GM19193 (cell line): Measurements from ENCODE around the gene CYP21A2.

ENCODE experiments used
- POLR2A ChIP-seq: IDR thresholded peaks from 4 replicates; pipeline ENCODE4 v1.6.1; 2011; ENCODE audit not compliant: insufficient read depth, insufficient read length; ENCODE audit errors: extremely low read depth

Gene CYP21A2

GRCh38 chr6:32069460-32069859 lies 31.2 kb downstream of the CYP21A2 start:
- TF ChIP-seq POLR2A = no peak

DNA sequence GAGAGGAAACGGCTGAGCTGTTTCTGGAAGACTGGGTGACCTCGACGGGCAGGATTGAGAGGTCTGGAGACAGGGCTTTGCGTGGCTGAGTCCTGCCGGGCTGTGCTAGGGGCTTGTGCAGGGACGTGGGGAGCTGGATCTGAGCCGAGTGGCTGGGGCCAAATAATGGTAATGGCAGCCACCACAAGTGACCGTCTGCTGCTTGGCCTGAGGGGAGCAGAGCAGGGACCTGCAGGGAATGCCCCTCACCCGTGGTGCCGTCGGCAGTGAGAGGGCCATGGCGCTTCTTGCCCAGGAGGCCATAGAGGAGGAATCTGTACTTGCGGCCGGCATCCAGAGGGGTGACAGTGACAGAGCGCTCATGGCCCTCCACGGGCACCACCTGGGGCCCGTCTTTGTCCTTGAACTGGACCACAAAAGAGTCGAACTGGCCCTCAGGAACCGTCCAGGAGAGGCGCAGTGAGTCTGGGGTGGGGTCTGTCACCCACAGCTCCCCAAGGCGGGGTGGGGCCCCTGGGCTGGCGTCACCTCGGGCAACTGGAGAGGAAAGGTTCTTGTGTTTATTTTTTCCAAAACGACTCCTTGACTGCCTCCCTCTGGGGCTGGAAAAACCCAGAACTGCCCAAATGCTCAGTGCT lies 31.8 kb downstream of the CYP21A2 start:
- no peak for TF ChIP-seq POLR2A

DNA sequence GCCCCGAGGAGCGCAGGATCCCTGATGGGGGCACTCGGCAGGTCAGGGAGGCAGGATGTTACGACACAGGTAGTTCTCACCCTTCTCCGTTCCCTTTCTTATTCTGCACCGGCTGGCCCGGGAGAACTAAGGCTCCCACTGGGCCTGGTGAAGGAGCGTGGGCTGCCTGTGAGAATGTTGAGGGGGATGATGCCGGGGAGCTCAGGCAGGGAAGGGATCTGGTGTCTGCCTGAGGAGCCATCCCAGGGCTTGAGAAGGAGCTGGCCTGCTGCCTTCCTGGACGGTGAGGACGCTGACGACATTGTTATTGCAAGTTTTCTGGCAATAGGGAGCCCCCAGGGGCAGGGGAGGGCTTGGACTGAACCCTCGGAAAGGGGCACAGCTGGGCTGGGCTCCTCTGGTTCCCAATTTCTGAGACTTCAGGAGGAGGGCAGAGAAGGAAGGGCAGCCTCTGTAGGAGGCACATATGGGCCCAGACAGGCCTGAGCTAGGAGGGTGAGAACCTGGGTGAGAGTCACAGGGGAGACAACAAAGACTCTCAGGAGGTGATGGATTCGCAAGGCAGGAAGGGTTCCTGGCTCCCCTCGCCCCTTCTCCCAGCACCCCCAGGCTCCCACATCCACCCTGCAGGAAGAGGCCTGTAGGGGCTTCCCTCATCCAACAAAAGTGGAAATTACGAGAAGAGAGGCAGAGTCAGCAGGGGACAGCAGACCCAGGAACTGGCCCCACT lies 32.8 kb downstream of the CYP21A2 start:
- no peak for TF ChIP-seq POLR2A

DNA sequence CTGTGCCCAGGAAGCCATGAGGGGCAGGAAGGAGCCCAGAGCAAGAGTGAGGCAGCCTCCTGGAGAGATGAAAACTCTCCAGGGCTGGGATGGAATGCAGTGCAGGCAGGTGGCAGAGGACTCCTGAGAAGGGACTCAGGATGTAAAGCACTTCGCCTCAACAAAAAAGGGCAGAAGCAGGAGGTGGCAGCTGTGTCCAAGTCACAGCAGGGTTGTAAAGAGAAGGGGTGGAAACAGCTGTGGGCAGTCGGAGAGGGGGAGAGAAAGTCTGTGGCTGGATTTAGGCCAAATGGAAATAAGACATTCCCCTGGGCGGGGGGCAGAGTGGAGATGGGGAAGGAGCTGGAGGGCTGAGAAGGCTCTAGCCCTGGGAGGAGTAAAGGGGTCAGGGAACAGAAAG lies 34.9 kb downstream of the CYP21A2 start:
- TF ChIP-seq POLR2A = no peak

DNA sequence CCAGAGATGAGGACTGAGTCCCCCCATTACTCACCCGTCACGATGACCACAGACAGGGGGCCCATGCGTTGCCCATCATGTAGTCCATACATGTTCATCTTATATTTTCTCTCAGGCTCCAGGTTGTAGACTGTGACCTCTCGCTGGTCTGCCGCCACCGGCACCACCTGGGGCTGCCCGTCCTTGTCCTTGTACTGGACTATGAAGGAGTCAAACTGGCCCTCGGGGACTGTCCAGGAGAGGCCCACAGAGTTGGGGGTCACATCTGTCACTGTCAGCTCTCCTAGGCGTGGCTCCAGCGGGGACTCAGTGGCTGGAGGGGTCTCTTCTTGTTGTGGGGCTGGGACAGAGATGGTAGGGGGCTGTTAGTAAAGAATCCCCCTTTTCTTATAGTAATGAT lies 35.4 kb downstream of the CYP21A2 start:
- no peak for TF ChIP-seq POLR2A

DNA sequence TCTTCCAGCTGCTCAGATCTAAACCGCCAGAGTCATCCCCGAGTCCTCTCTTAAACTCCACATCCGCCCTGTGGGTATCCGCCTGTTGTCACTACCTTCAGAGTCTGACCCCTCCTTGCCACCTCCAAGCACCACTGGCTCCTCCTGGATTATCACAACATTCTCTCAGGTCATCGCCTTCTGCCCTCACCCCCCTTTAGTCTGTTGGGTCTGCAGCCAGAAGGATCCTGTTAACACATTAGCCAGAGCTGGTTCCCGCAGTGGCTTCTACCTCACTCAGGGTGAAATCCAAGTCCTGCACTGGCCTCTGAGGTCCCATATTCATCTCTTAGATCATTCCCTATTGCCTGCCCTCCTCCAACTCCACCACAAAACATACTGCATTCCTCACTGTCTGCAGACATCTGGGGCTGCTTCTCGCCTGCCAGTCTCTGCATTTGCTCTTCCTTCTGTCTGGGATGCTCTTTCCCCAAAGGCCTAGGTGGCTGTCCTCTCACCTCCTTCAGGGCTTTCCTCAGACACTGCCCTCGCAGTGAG lies 36.8 kb downstream of the CYP21A2 start:
- TF ChIP-seq POLR2A = no peak

DNA sequence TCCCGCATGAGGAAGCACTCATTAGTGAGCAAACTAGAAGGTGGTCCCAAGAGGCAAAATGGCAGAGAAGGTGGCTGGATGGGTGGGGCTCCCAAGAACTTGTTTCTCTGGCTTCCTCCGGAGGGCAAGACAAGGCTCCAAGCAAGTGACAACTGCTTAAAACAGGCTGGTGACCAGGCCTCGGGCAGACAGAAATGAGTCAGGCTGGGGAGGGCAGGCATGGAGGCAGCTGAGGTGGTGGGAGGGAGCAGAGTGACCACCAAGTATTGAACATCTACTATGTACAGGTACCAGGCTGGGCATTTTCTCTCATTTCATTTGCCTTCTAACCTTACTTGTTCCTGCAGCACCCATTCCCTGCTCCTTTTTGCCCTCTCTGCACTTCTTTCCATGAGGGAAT lies 37.6 kb downstream of the CYP21A2 start:
- no peak for TF ChIP-seq POLR2A

DNA sequence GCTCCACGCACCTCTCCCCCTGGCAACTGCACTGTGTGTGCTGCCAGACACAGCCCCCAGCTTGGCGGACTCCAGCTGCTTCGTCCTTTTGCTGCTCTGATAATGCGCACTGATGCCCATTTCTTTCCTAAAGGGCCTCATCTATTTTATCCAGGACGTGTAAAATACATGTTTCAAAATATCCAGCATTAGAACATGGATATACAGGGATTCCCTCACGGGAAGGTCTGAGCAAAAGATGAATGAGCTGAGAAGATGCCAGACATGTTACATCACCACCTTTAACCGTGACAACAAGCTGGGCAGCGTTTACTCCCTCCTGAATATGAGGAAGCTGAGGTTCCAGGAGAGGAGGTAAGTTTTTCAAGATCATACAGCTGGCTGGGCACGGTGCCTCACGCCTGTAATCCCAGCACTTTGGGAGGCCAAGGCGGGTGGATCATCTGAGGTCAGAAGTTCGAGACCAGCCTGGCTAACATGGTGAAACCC lies 38.1 kb downstream of the CYP21A2 start:
- TF ChIP-seq POLR2A = no peak

DNA sequence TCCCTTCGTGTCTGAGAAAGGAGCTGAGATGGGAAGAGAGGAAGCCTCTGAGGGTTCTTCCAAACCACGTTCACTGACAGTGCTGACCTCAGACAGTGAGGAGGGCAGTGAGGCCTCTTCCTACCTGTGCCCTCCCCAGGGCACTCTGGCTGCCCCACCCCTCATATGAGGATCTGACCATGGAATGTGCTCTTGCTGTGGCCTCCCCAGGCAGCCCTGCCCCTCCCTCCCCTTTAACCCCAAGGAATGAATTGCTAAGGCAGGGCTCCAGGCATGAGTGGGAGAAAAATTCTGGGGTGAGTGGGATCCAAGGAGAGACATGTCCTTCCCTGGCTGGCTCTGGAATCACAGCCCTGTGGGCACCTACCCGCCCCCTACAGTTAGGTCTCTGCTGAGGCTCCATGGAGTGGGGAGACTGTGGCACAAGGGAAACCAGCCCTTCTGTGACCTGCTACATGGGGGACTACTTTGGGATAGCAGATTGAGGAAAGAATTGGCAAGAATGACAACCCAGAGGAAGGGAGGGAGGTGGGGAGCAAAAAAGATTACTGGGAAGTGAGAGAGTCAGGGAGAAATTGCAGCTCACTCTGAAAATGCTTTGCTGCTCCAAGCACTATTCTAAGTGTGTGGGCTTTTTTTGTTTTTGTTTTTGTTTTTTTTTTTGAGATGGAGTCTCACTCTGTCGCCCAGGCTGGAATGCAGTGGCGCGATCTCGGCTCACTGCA lies 41.5 kb downstream of the CYP21A2 start:
- TF ChIP-seq POLR2A = no peak

- TF ChIP-seq POLR2A = no peak
Measured at GRCh38 chr6:32081168-32081990, 43.2 kb downstream of the CYP21A2 start.

DNA sequence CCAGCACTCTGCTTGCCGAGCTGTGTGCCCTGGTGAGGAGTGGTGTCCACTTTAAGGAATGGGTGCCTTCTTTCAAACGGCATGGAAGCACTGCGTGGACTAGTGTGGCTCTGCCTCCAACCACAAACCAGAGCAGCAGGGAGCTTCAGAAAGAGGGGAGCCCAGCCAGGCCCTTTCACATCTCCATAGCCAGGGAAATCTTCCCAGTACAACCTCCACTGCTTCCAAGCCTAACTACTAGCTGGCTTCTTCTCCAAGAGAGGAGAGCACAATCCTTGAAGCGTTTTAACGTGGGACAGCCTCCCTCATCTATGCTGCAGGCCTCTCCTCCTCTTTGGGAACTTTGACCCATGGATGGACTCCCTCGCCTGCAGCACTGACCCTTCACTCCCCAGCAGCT lies 44.3 kb downstream of the CYP21A2 start:
- TF ChIP-seq POLR2A = no peak

- no peak for TF ChIP-seq POLR2A
Measured at GRCh38 chr6:32082935-32083334, 44.7 kb downstream of the CYP21A2 start.

GRCh38 chr6:32083812-32084768 lies 45.9 kb downstream of the CYP21A2 start:
- TF ChIP-seq POLR2A = no peak
